CD4-positive, alpha-beta T cell (primary cell): ENCODE data around the gene ARSI. TPM values are rescaled to one million over a fixed set of nuclear protein-coding genes. Genes with fewer than 3 reads are reported as not detected.

Experiments used
- ATAC-seq: fragments of 200-7000 bp; cut with Tn5 transposase; one replicate; pipeline ENCODE4 v1.10.0; 2022; ENCODE audit warnings: mild to moderate bottlenecking; ENCODE audit not compliant: poor library complexity
- CTCF ChIA-PET: fragments of 350-600 bp; sonication (Branson Sonifier 250); formaldehyde crosslinking; loops from one replicate; lab custom pipeline; 2021; ENCODE audit warnings: antibody characterized with exemption, inconsistent platforms; lab: Charles Lee
- POLR2A ChIA-PET: fragments of 350-600 bp; sonication (Branson Sonifier 250); formaldehyde crosslinking; loops from one replicate; lab custom pipeline; 2021; ENCODE audit warnings: antibody characterized with exemption, inconsistent platforms; lab: Charles Lee
- DNase-seq, 14 experiments: peaks; one replicate each; pipeline ENCODE4 v3.0.0-alpha.2; 2013 to 2020; ENCODE audit warnings: mixed read lengths in 2 of 14
- H3K27ac ChIP-seq, 2 donors: one replicate each; pipeline versions ENCODE4 v1.5.1 to v1.7.0; 2013; ENCODE audit warnings: low read length in 2 of 2, low read depth in 1 of 2, mild to moderate bottlenecking in 1 of 2
- H3K27me3 ChIP-seq, 2 experiments: 1 replicate in 1 of 2; 2 replicates in 1 of 2; pipeline versions ENCODE4 v1.6.1 to v1.7.0; 2013; ENCODE audit warnings: low read length in 2 of 2, control low read depth in 1 of 2, mild to moderate bottlenecking in 1 of 2, moderate library complexity in 1 of 2; ENCODE audit not compliant: insufficient read depth in 2 of 2, control insufficient read depth in 1 of 2
- H3K36me3 ChIP-seq: one replicate; pipeline ENCODE4 v1.6.1; 2013; ENCODE audit warnings: low read length, control low read depth; ENCODE audit not compliant: insufficient read depth
- H3K4me1 ChIP-seq: one replicate; pipeline ENCODE4 v1.6.1; 2013; ENCODE audit warnings: low read length, control low read depth; ENCODE audit not compliant: insufficient read depth
- H3K4me3 ChIP-seq: one replicate; pipeline ENCODE4 v1.5.1; 2013; ENCODE audit warnings: mild to moderate bottlenecking, low read length, moderate library complexity
- H3K9me3 ChIP-seq, 2 experiments: 1 replicate in 1 of 2; 2 replicates in 1 of 2; pipeline versions ENCODE4 v1.6.1 to v1.7.0; 2013; ENCODE audit warnings: low read length in 2 of 2, mild to moderate bottlenecking in 2 of 2, control low read depth in 1 of 2, moderate library complexity in 1 of 2; ENCODE audit not compliant: control insufficient read depth in 1 of 2, insufficient read depth in 1 of 2
- H3K27ac Mint-ChIP-seq: one replicate; pipeline ENCODE4 v1.8.0; 2020; ENCODE audit warnings: mixed read lengths
- H3K27me3 Mint-ChIP-seq: one replicate; pipeline ENCODE4 v1.8.0; 2021; ENCODE audit warnings: mixed read lengths
- H3K36me3 Mint-ChIP-seq: one replicate; pipeline ENCODE4 v1.8.0; 2021; ENCODE audit warnings: low read depth, mixed read lengths
- H3K4me1 Mint-ChIP-seq: one replicate; pipeline ENCODE4 v1.8.0; 2021; ENCODE audit warnings: low read depth, mixed read lengths
- H3K4me3 Mint-ChIP-seq: one replicate; pipeline ENCODE4 v1.8.0; 2020; ENCODE audit warnings: mild to moderate bottlenecking, mixed read lengths
- H3K9me3 Mint-ChIP-seq: one replicate; pipeline ENCODE4 v1.8.0; 2020; ENCODE audit warnings: mixed read lengths
- intact Hi-C, 2 experiments: fragments of 100-400 bp; cut with DNase I in 1 of 2; cut with micrococcal nuclease in 1 of 2; formaldehyde crosslinking; loops; one replicate each; pipeline versions ENCODE4 v1.15.1 to v1.9.0; 2023 to 2025; cut with DNase I, micrococcal nuclease
- total RNA-seq, 174 experiments: library from RNA in 2 of 174; stranded (reverse) in 2 of 174; gene quantifications; one replicate each; pipeline ENCODE4 v1.2.3 and lab custom pipeline; 2021 to 2026
- TF ChIP-seq, protein P1 (sequence below): fragments of 200-600 bp; IDR thresholded peaks from one replicate; pipeline ENCODE4 v1.8.0; 2022; ENCODE audit warnings: antibody characterized with exemption, mild to moderate bottlenecking

The ARSI gene
- total RNA-seq, 2 experiments from 2014 or later, result 0.22 to 0.56 TPM

DNA sequence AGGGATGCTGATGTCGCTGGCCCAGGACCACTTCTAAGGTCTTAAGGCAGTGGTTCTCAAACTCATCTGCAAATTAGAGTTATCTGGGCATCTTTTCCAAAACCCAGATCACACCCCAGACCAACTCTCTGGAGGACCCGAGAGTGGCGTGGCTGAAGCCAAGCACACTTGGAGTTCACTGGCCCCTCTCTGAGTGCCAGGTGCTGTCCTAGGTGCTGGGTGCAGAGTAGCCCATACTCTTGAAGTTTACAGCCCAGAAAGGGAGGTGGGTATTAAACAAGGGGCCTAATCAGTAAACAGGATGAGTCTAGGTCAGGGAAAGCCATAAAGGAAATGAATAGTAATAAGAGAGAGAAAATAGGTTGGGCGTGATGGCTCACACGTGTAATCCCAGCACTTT, 30.8 kb downstream of the ARSI start:
- Histone ChIP-seq H3K4me1 (no peaks in the 10 kb centered on the region), H3K4me3 (no peak overlapping the region), H3K36me3 (no peaks in the 10 kb centered on the region), H3K27ac (no peak overlapping the region), H3K9me3 (no peaks in the 10 kb centered on the region), H3K27me3 (no peaks in the 10 kb centered on the region)
- no peak overlapping the region for H3K27ac Mint-ChIP-seq
- no peaks in the 10 kb centered on the region for H3K9me3 Mint-ChIP-seq
- ATAC-seq (no peak), DNase-seq (no peak)
- CTCF ChIA-PET, result interaction anchor here (0.5 kb wide), 1 partner anchor 191 kb away, joined by 3 read pairs; no protein-coding TSS in a partner anchor
- no peaks in the 10 kb centered on the region for H3K27me3 Mint-ChIP-seq
- TF ChIP-seq, protein P1, sequence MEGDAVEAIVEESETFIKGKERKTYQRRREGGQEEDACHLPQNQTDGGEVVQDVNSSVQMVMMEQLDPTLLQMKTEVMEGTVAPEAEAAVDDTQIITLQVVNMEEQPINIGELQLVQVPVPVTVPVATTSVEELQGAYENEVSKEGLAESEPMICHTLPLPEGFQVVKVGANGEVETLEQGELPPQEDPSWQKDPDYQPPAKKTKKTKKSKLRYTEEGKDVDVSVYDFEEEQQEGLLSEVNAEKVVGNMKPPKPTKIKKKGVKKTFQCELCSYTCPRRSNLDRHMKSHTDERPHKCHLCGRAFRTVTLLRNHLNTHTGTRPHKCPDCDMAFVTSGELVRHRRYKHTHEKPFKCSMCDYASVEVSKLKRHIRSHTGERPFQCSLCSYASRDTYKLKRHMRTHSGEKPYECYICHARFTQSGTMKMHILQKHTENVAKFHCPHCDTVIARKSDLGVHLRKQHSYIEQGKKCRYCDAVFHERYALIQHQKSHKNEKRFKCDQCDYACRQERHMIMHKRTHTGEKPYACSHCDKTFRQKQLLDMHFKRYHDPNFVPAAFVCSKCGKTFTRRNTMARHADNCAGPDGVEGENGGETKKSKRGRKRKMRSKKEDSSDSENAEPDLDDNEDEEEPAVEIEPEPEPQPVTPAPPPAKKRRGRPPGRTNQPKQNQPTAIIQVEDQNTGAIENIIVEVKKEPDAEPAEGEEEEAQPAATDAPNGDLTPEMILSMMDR, result no peak
- no peak overlapping the region for H3K4me3 Mint-ChIP-seq
- intact Hi-C loops, result loop anchor here (5.0 kb wide), 1 partner anchor 165 kb away; no protein-coding TSS in a partner anchor
- POLR2A ChIA-PET, result no interaction called here
- no peaks in the 10 kb centered on the region for H3K4me1 Mint-ChIP-seq
- no peaks in the 10 kb centered on the region for H3K36me3 Mint-ChIP-seq

DNA sequence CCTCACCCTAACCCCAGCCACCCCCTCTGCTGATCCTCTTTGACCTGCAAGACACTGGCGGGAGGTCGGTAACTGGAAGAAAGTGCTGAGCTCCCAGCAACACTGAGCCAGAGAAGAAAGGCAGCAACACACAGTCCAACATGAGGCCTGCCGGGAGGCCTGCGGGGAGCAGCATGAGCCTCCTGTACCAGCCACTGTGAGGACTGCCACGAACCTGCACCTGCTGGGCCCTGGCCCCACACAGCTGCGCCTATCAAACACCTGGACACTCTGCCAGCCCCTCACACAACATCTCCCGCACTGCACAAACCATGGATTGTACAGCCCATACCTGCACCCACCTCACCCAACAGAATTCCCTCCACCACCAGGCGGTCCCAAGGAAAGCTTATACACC, 31.4 kb downstream of the ARSI start:
- ChIA-PET POLR2A (no interaction called here), CTCF (no interaction called here)
- H3K4me3 Mint-ChIP-seq, result no peak overlapping the region
- no peaks in the 10 kb centered on the region for H3K9me3 Mint-ChIP-seq
- H3K4me3 ChIP-seq, result no peak overlapping the region
- H3K27ac Mint-ChIP-seq, result no peak overlapping the region
- no peaks in the 10 kb centered on the region for H3K4me1 ChIP-seq
- TF ChIP-seq, protein P1, result no peak
- no peak overlapping the region for H3K27ac ChIP-seq
- H3K4me1 Mint-ChIP-seq, result no peaks in the 10 kb centered on the region
- H3K9me3 ChIP-seq, result no peaks in the 10 kb centered on the region
- intact Hi-C loops, result loop anchor here (5.0 kb wide), 1 partner anchor 166 kb away; no protein-coding TSS in a partner anchor
- no peaks in the 10 kb centered on the region for H3K36me3 ChIP-seq
- ATAC-seq (no peak), DNase-seq (no peak)
- no peaks in the 10 kb centered on the region for H3K36me3 Mint-ChIP-seq
- no peaks in the 10 kb centered on the region for H3K27me3 ChIP-seq
- no peaks in the 10 kb centered on the region for H3K27me3 Mint-ChIP-seq

DNA sequence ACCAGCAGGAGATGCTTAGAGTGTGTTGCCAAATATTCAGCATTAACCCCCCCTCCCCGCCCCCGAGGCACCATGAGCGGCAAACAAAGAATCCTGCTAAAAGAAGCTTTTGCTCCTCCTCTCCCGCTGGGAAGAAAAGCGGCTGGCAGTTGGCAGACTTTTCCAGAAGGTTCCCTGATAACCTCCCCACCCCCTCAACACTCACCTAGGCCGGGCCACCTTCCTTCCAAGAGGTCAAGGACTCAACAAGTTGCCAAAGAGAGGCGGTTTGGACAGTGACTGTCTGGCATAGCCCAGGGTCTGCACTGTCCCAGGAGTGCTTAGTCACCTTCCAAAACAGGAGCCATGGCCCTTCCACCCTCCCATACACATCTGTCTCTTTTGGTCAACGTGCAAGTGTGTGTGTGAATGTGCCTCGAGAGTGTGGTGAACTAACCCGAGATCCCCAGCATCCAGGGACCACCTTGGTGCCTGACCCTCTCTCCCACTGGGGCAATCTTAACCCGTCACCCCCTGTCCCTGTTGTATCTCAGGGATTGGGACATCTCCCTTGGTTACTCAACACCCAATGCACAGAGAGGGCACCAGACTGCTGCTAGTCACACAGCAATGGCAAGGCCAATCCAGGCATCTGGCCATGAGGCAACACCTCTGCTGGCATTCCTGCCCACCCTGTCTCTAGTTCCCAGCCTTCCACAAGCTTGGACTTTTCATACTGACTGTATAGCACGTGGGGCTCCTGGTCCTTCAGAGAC, 32.0 kb downstream of the ARSI start:
- DNase-seq (no peak), ATAC-seq (no peak)
- no peaks in the 10 kb centered on the region for H3K36me3 ChIP-seq
- H3K4me1 ChIP-seq, result no peaks in the 10 kb centered on the region
- H3K9me3 ChIP-seq, result no peaks in the 10 kb centered on the region
- H3K9me3 Mint-ChIP-seq, result no peaks in the 10 kb centered on the region
- no peak overlapping the region for H3K4me3 ChIP-seq
- TF ChIP-seq, protein P1, result no peak
- ChIA-PET POLR2A (no interaction called here), CTCF (no interaction called here)
- no peak overlapping the region for H3K27ac ChIP-seq
- no peaks in the 10 kb centered on the region for H3K36me3 Mint-ChIP-seq
- no peaks in the 10 kb centered on the region for H3K4me1 Mint-ChIP-seq
- H3K27me3 Mint-ChIP-seq, result no peaks in the 10 kb centered on the region
- no peak overlapping the region for H3K4me3 Mint-ChIP-seq
- no peak overlapping the region for H3K27ac Mint-ChIP-seq
- intact Hi-C loops, result loop anchor here (5.0 kb wide), 1 partner anchor 167 kb away; no protein-coding TSS in a partner anchor
- H3K27me3 ChIP-seq, result no peaks in the 10 kb centered on the region
